SK-N-SH treated with all-trans-retinoic acid at 6 μM for 48 hours (cell line): Measurements from ENCODE around the gene DYNLT1.

ENCODE experiments used
- ATAC-seq: fragments of 200-7000 bp; cut with Tn5 transposase; 3 replicates; pipeline ENCODE4 v1.9.1; 2020; ENCODE audit warnings: mild to moderate bottlenecking, moderate library complexity
- ARNTL ChIP-seq: fragments of 450-650 bp; formaldehyde crosslinking; IDR thresholded peaks from 2 replicates; pipeline ENCODE4 v1.5.0; 2020; ENCODE audit warnings: low read depth, mild to moderate bottlenecking, moderate library complexity, borderline replicate concordance
- BACH2 ChIP-seq: fragments of 250-450 bp; sonication (Bioruptor Pico); IDR thresholded peaks from 2 replicates; pipeline ENCODE4 v1.9.0; 2021; ENCODE audit warnings: mild to moderate bottlenecking, borderline replicate concordance
- CSDC2 ChIP-seq: fragments of 250-450 bp; sonication (Bioruptor Pico); IDR thresholded peaks from 2 replicates; pipeline ENCODE4 v1.5.0; 2020; ENCODE audit warnings: mild to moderate bottlenecking, moderate library complexity
- ISL1 ChIP-seq: fragments of 250-450 bp; sonication (Bioruptor Pico); IDR thresholded peaks from 2 replicates; pipeline ENCODE4 v2.1.2; 2022; ENCODE audit warnings: mild to moderate bottlenecking, moderate library complexity
- OSR1 ChIP-seq: fragments of 250-450 bp; sonication (Bioruptor Pico); IDR thresholded peaks from 2 replicates; pipeline ENCODE4 v1.8.0; 2022; ENCODE audit warnings: moderate library complexity, mild to moderate bottlenecking, inconsistent platforms
- POU6F1 ChIP-seq: fragments of 250-450 bp; sonication (Bioruptor Pico); IDR thresholded peaks from 2 replicates; pipeline ENCODE4 v1.8.0; 2021; ENCODE audit warnings: low read depth, mild to moderate bottlenecking, moderate library complexity, borderline replicate concordance
- PPARA ChIP-seq: fragments of 250-450 bp; sonication (Bioruptor Pico); IDR thresholded peaks from 2 replicates; pipeline ENCODE4 v1.5.0; 2020; ENCODE audit warnings: mild to moderate bottlenecking, borderline replicate concordance
- RARB ChIP-seq: fragments of 250-450 bp; sonication (Bioruptor Pico); IDR thresholded peaks from 2 replicates; pipeline ENCODE4 v1.8.0; 2021; ENCODE audit warnings: mild to moderate bottlenecking, moderate library complexity
- SNAI2 ChIP-seq: fragments of 250-450 bp; sonication (Bioruptor Pico); IDR thresholded peaks from 2 replicates; pipeline ENCODE4 v1.5.0; 2020; ENCODE audit warnings: mild to moderate bottlenecking, moderate library complexity
- TCF4 ChIP-seq: fragments of 250-450 bp; sonication (Bioruptor Pico); IDR thresholded peaks from 2 replicates; pipeline ENCODE4 v1.8.0; 2021; ENCODE audit warnings: mild to moderate bottlenecking, moderate library complexity, borderline replicate concordance
- TSHZ2 ChIP-seq: fragments of 250-450 bp; sonication (Bioruptor Pico); IDR thresholded peaks from 2 replicates; pipeline ENCODE4 v1.5.0; 2020; ENCODE audit warnings: mild to moderate bottlenecking, moderate library complexity
- ZC3H10 ChIP-seq: fragments of 250-450 bp; sonication (Bioruptor Pico); IDR thresholded peaks from 2 replicates; pipeline ENCODE4 v1.5.1; 2021; ENCODE audit warnings: mild to moderate bottlenecking, moderate library complexity
- ZFP3 ChIP-seq: fragments of 250-450 bp; sonication (Bioruptor Pico); IDR thresholded peaks from 2 replicates; pipeline ENCODE4 v1.5.0; 2020; ENCODE audit warnings: mild to moderate bottlenecking, moderate library complexity
- ZFP30 ChIP-seq: fragments of 450-650 bp; formaldehyde crosslinking; IDR thresholded peaks from 2 replicates; pipeline ENCODE4 v1.5.0; 2022; ENCODE audit warnings: mild to moderate bottlenecking, moderate library complexity
- ZNF70 ChIP-seq: fragments of 450-650 bp; formaldehyde crosslinking; IDR thresholded peaks from 2 replicates; pipeline ENCODE4 v1.5.0; 2020; ENCODE audit warnings: mild to moderate bottlenecking, moderate library complexity
- ZNF8 ChIP-seq: fragments of 450-650 bp; formaldehyde crosslinking; IDR thresholded peaks from 2 replicates; pipeline ENCODE4 v1.5.0; 2020; ENCODE audit warnings: mild to moderate bottlenecking, moderate library complexity
- TF ChIP-seq, protein P1 (sequence below): fragments of 250-450 bp; sonication (Bioruptor Pico); IDR thresholded peaks from 2 replicates; pipeline ENCODE4 v1.8.0; 2020; ENCODE audit warnings: mild to moderate bottlenecking, moderate library complexity, borderline replicate concordance
- TF ChIP-seq, protein P2 (sequence below): fragments of 250-450 bp; sonication (Bioruptor Pico); IDR thresholded peaks from 2 replicates; pipeline ENCODE4 v1.5.1; 2021; ENCODE audit warnings: mild to moderate bottlenecking, moderate library complexity

The DYNLT1 gene

GRCh38 chr6:158605266-158605878 is 39.2 kb downstream of the DYNLT1 start:
- TF ChIP-seq SNAI2 (CRISPR knock-in tag) = no peak
- TF ChIP-seq, protein P1, sequence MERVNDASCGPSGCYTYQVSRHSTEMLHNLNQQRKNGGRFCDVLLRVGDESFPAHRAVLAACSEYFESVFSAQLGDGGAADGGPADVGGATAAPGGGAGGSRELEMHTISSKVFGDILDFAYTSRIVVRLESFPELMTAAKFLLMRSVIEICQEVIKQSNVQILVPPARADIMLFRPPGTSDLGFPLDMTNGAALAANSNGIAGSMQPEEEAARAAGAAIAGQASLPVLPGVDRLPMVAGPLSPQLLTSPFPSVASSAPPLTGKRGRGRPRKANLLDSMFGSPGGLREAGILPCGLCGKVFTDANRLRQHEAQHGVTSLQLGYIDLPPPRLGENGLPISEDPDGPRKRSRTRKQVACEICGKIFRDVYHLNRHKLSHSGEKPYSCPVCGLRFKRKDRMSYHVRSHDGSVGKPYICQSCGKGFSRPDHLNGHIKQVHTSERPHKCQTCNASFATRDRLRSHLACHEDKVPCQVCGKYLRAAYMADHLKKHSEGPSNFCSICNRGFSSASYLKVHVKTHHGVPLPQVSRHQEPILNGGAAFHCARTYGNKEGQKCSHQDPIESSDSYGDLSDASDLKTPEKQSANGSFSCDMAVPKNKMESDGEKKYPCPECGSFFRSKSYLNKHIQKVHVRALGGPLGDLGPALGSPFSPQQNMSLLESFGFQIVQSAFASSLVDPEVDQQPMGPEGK (CRISPR knock-in tag) = no peak
- TF ChIP-seq ZFP3 (CRISPR knock-in tag) = no peak
- TF ChIP-seq BACH2 (CRISPR knock-in tag) = no peak
- TF ChIP-seq ARNTL (CRISPR knock-in tag) = no peak
- no peak for TF ChIP-seq ZNF70 (CRISPR knock-in tag)
- no peak for TF ChIP-seq ZC3H10 (CRISPR knock-in tag)
- TF ChIP-seq, protein P2, sequence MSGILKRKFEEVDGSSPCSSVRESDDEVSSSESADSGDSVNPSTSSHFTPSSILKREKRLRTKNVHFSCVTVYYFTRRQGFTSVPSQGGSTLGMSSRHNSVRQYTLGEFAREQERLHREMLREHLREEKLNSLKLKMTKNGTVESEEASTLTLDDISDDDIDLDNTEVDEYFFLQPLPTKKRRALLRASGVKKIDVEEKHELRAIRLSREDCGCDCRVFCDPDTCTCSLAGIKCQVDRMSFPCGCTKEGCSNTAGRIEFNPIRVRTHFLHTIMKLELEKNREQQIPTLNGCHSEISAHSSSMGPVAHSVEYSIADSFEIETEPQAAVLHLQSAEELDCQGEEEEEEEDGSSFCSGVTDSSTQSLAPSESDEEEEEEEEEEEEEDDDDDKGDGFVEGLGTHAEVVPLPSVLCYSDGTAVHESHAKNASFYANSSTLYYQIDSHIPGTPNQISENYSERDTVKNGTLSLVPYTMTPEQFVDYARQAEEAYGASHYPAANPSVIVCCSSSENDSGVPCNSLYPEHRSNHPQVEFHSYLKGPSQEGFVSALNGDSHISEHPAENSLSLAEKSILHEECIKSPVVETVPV (CRISPR knock-in tag) = no peak
- no peak for TF ChIP-seq PPARA (CRISPR knock-in tag)
- no peak for TF ChIP-seq RARB
- no peak for TF ChIP-seq ZNF8 (CRISPR knock-in tag)
- TF ChIP-seq TCF4 (CRISPR knock-in tag) = no peak
- no peak for TF ChIP-seq ISL1 (CRISPR knock-in tag)
- TF ChIP-seq ZFP30 (CRISPR knock-in tag) = no peak
- TF ChIP-seq POU6F1 (CRISPR knock-in tag) = no peak
- TF ChIP-seq OSR1 (CRISPR knock-in tag) = no peak
- ATAC-seq = peak; percentile 94

GRCh38 chr6:158604048-158604406 is 40.5 kb downstream of the DYNLT1 start:
- TF ChIP-seq ISL1 (CRISPR knock-in tag) (no peak), ZFP30 (CRISPR knock-in tag) (no peak), POU6F1 (CRISPR knock-in tag) (no peak), TSHZ2 (CRISPR knock-in tag) (no peak), ZC3H10 (CRISPR knock-in tag) (no peak), CSDC2 (CRISPR knock-in tag) (no peak), RARB (no peak)
- TF ChIP-seq, protein P1 (CRISPR knock-in tag) = no peak
- ATAC-seq = no peak; the same call in 2 of the 3 replicates
